ENCODE data around the gene FBXW8. TPM values are rescaled to one million over a fixed set of nuclear protein-coding genes. Genes with fewer than 3 reads are reported as not detected.

The FBXW8 gene
- total and polyA plus RNA-seq, 2 donors (not counting 1 experiment from before 2014, with no cell fraction given), result 12.1 to 23.5 TPM

- Histone ChIP-seq H3K36me3 (replicated peaks in 1 of 2; ENCODE audit: control extremely low read depth in 1 of 2, control insufficient read depth in 1 of 2, extremely low read depth in 1 of 2, insufficient read depth in 2 of 2, low read length in 1 of 2) (peaks cover 0 to 3% of the 10 kb centered on the region in 2 experiments), H3K4me2 (replicated peaks; ENCODE audit: low read depth, low read length, poor library complexity, severe bottlenecking) (no peak overlapping the region), H2AFZ (ENCODE audit: insufficient read depth, low read depth, low read length, poor library complexity, severe bottlenecking) (no peak overlapping the region), H3K27ac (ENCODE audit: low read length in 2 of 2) (no peak overlapping the region), H3K4me1 (ENCODE audit: control insufficient read depth in 2 of 2, insufficient read depth in 2 of 2, low read length in 2 of 2) (peaks cover 6 to 7% of the 10 kb centered on the region in 2 donors), H3K4me3 (ENCODE audit: control extremely low read depth in 1 of 5, extremely low read depth in 1 of 5, insufficient read depth in 1 of 5, low read depth in 2 of 5, low read length in 4 of 5) (no peak overlapping the region), H3K27me3 (replicated peaks in 1 of 4; ENCODE audit: control extremely low read depth in 1 of 4, control insufficient read depth in 3 of 4, insufficient read depth in 4 of 4, low read length in 3 of 4) (no peaks in the 10 kb centered on the region), H3K9me3 (ENCODE audit: control extremely low read depth in 1 of 3, control insufficient read depth in 2 of 3, insufficient read depth in 1 of 3, low read length in 2 of 3) (peaks cover 0 to 5% (median 0%) of the 10 kb centered on the region in 3 donors), H4K20me1 (ENCODE audit: control insufficient read depth, insufficient read depth, low read length, poor library complexity, severe bottlenecking) (no peaks in the 10 kb centered on the region), H3K9ac (ENCODE audit: low read length) (no peak overlapping the region), H3K79me2 (ENCODE audit: control insufficient read depth, insufficient read depth, low read length) (no peaks in the 10 kb centered on the region)
- no peak overlapping the region for H3K27ac Mint-ChIP-seq
- H3K4me3 Mint-ChIP-seq, result no peak overlapping the region
- TF ChIP-seq CTCF (IDR thresholded peaks at IDR 0.05), result no peak
- no peak for TF ChIP-seq EZH2 (IDR thresholded peaks at IDR 0.05; ENCODE audit: borderline replicate concordance, insufficient read depth, low read depth, low read length, poor library complexity, severe bottlenecking)
- WGBS (ENCODE audit: insufficient coverage), result 94% methylated on average over 8 of the region's 11 CpGs
- no peak for DNase-seq
- intact Hi-C loops (cut with micrococcal nuclease), result no loop called here
- ChIA-PET CTCF (no interaction called here), POLR2A (no interaction called here)
- H3K4me1 Mint-ChIP-seq, result peaks cover 1% of the 10 kb centered on the region
- ATAC-seq (ENCODE audit: low read depth), result no peak
- no peaks in the 10 kb centered on the region for H3K9me3 Mint-ChIP-seq (ENCODE audit: insufficient read depth)
- no peaks in the 10 kb centered on the region for H3K27me3 Mint-ChIP-seq
Observed at GRCh38 chr12:117044311-117044710, 133.6 kb downstream of the FBXW8 start.

- Histone ChIP-seq H3K4me1 (ENCODE audit: control insufficient read depth in 2 of 2, insufficient read depth in 2 of 2, low read length in 2 of 2) (peaks cover 6 to 7% of the 10 kb centered on the region in 2 donors), H3K4me3 (ENCODE audit: control extremely low read depth in 1 of 5, extremely low read depth in 1 of 5, insufficient read depth in 1 of 5, low read depth in 2 of 5, low read length in 4 of 5) (no peak overlapping the region), H3K9ac (ENCODE audit: low read length) (no peak overlapping the region), H3K36me3 (replicated peaks in 1 of 2; ENCODE audit: control extremely low read depth in 1 of 2, control insufficient read depth in 1 of 2, extremely low read depth in 1 of 2, insufficient read depth in 2 of 2, low read length in 1 of 2) (peaks cover 0 to 3% of the 10 kb centered on the region in 2 experiments), H2AFZ (ENCODE audit: insufficient read depth, low read depth, low read length, poor library complexity, severe bottlenecking) (no peak overlapping the region), H3K27ac (ENCODE audit: low read length in 2 of 2) (no peak overlapping the region), H3K9me3 (ENCODE audit: control extremely low read depth in 1 of 3, control insufficient read depth in 2 of 3, insufficient read depth in 1 of 3, low read length in 2 of 3) (peaks cover 0 to 5% (median 0%) of the 10 kb centered on the region in 3 donors), H3K4me2 (replicated peaks; ENCODE audit: low read depth, low read length, poor library complexity, severe bottlenecking) (peak overlapping the region; percentile 12), H4K20me1 (ENCODE audit: control insufficient read depth, insufficient read depth, low read length, poor library complexity, severe bottlenecking) (no peaks in the 10 kb centered on the region), H3K79me2 (ENCODE audit: control insufficient read depth, insufficient read depth, low read length) (no peaks in the 10 kb centered on the region), H3K27me3 (replicated peaks in 1 of 4; ENCODE audit: control extremely low read depth in 1 of 4, control insufficient read depth in 3 of 4, insufficient read depth in 4 of 4, low read length in 3 of 4) (no peaks in the 10 kb centered on the region)
- H3K27ac Mint-ChIP-seq, result no peak overlapping the region
- intact Hi-C loops (cut with micrococcal nuclease), result no loop called here
- ChIA-PET POLR2A (no interaction called here), CTCF (no interaction called here)
- no peak for TF ChIP-seq CTCF (IDR thresholded peaks at IDR 0.05)
- no peak for TF ChIP-seq EZH2 (IDR thresholded peaks at IDR 0.05; ENCODE audit: borderline replicate concordance, insufficient read depth, low read depth, low read length, poor library complexity, severe bottlenecking)
- no peak for ATAC-seq (ENCODE audit: low read depth)
- H3K9me3 Mint-ChIP-seq (ENCODE audit: insufficient read depth), result no peaks in the 10 kb centered on the region
- no peak overlapping the region for H3K4me3 Mint-ChIP-seq
- WGBS (ENCODE audit: insufficient coverage), result 82% methylated on average over 13 of the region's 13 CpGs
- peaks cover 1% of the 10 kb centered on the region for H3K4me1 Mint-ChIP-seq
- no peak for DNase-seq
- H3K27me3 Mint-ChIP-seq, result no peaks in the 10 kb centered on the region
Observed at GRCh38 chr12:117044790-117045159, 134.0 kb downstream of the FBXW8 start.
